Ascending aorta (tissue), 2 donors: ENCODE measurements around the gene DGCR2. TPM values are rescaled to one million over a fixed set of nuclear protein-coding genes. Genes with fewer than 3 reads are reported as not detected.
"Not testable (repeated sequence)": the region's sequence is repeated elsewhere in the genome, so short reads cannot be mapped to it uniquely, and the experiment has no call there.

ENCODE experiments used
- DNase-seq, 2 donors: peaks; one replicate each; pipeline ENCODE4 v3.0.0-alpha.2; 2019; ENCODE audit warnings: low spot score in 2 of 2
- H3K27ac ChIP-seq, 2 donors: fragments of 200-600 bp; sonication (generic); one replicate each; pipeline ENCODE4 v1.5.1; 2016 to 2017; ENCODE audit warnings: mild to moderate bottlenecking in 1 of 2
- H3K27me3 ChIP-seq: fragments of 200-600 bp; sonication (generic); one replicate; pipeline ENCODE4 v1.5.1; 2017
- H3K36me3 ChIP-seq, 2 donors: fragments of 200-600 bp; sonication (generic); one replicate each; pipeline ENCODE4 v1.5.1; 2016
- H3K4me1 ChIP-seq, 2 donors: fragments of 200-600 bp; sonication (generic); one replicate each; pipeline ENCODE4 v1.5.1; 2016 to 2017; ENCODE audit warnings: mild to moderate bottlenecking in 1 of 2
- H3K4me3 ChIP-seq, 2 donors: fragments of 200-600 bp; sonication (generic); one replicate each; pipeline ENCODE4 v1.5.1; 2016 to 2017; ENCODE audit warnings: mild to moderate bottlenecking in 1 of 2
- H3K9me3 ChIP-seq, 2 donors: fragments of 200-600 bp; sonication (generic); one replicate each; pipeline ENCODE4 v1.5.1; 2016
- CTCF ChIP-seq, 3 experiments: fragments of 200-600 bp in 2 of 3; fragments of 450-650 bp in 1 of 3; sonication (generic) in 2 of 3; IDR thresholded peaks; one replicate each; pipeline ENCODE4 v1.5.1; 2016 to 2019; ENCODE audit warnings: antibody characterized with exemption in 3 of 3, mild to moderate bottlenecking in 1 of 3, moderate library complexity in 1 of 3
- intact Hi-C: fragments of 100-400 bp; cut with DNase I; formaldehyde crosslinking; loops from one replicate; pipeline ENCODE4 v1.15.1; 2023
- total RNA-seq: library from RNA; depleted of rRNA; stranded (reverse); fragments of >200 nt; gene quantifications from one replicate; pipeline ENCODE4 v1.1.0, GENCODE V29; 2016

DGCR2 gene
- total RNA-seq, 1 donor from 2014 or later: 34.7 TPM

- peaks cover 55 to 78% of the 10 kb centered on the region in 2 donors for H3K36me3 ChIP-seq
- no peak overlapping the region for H3K27ac ChIP-seq
- no peaks in the 10 kb centered on the region for H3K9me3 ChIP-seq
- DNase-seq: no peak
- intact Hi-C loops: no loop called here
- no peaks in the 10 kb centered on the region for H3K4me1 ChIP-seq
- TF ChIP-seq CTCF (IDR thresholded peaks at IDR 0.05): no peak
- H3K4me3 ChIP-seq: no peak overlapping the region
- no peaks in the 10 kb centered on the region for H3K27me3 ChIP-seq
Observed at GRCh38 chr22:19057539-19057938, 64.7 kb downstream of the DGCR2 start.

- TF ChIP-seq CTCF (IDR thresholded peaks at IDR 0.05): no peak
- Histone ChIP-seq H3K36me3 (peaks cover 50 to 77% of the 10 kb centered on the region in 2 donors), H3K4me3 (no peak overlapping the region), H3K27me3 (no peaks in the 10 kb centered on the region), H3K27ac (no peak overlapping the region), H3K4me1 (no peaks in the 10 kb centered on the region), H3K9me3 (no peaks in the 10 kb centered on the region)
- peak in 1 of 2 donors; percentile 53 for DNase-seq
- intact Hi-C loops: no loop called here
Observed at GRCh38 chr22:19056951-19057401, 65.2 kb downstream of the DGCR2 start.

- Histone ChIP-seq H3K36me3 (peaks cover 45 to 72% of the 10 kb centered on the region in 2 donors), H3K4me1 (no peaks in the 10 kb centered on the region), H3K9me3 (no peaks in the 10 kb centered on the region), H3K27me3 (no peaks in the 10 kb centered on the region), H3K4me3 (no peak overlapping the region), H3K27ac (no peak overlapping the region)
- intact Hi-C loops: no loop called here
- peak in 1 of 2 donors; percentile 28 for DNase-seq
- no peak for TF ChIP-seq CTCF (IDR thresholded peaks at IDR 0.05)
Observed at GRCh38 chr22:19055801-19056200, 66.4 kb downstream of the DGCR2 start.

GRCh38 chr22:19052941-19053541, 69.2 kb downstream of the DGCR2 start:
- Histone ChIP-seq H3K27ac (no peak overlapping the region), H3K36me3 (peaks cover 41 to 62% of the 10 kb centered on the region in 2 donors), H3K27me3 (no peaks in the 10 kb centered on the region), H3K9me3 (no peaks in the 10 kb centered on the region), H3K4me3 (no peak overlapping the region), H3K4me1 (no peaks in the 10 kb centered on the region)
- TF ChIP-seq CTCF (IDR thresholded peaks at IDR 0.05): no peak
- DNase-seq: peak in 1 of 2 donors; percentile 18
- intact Hi-C loops: no loop called here

- intact Hi-C loops: no loop called here
- DNase-seq: no peak
Observed at GRCh38 chr22:19051381-19052072, 70.7 kb downstream of the DGCR2 start.

GRCh38 chr22:19050847-19051246, 71.4 kb downstream of the DGCR2 start:
- H3K4me1 ChIP-seq, DNase-seq, H3K27ac ChIP-seq, intact Hi-C loops, H3K27me3 ChIP-seq, H3K9me3 ChIP-seq, H3K4me3 ChIP-seq: not testable (repeated sequence)
- H3K36me3 ChIP-seq: peaks cover 50 to 63% of the 10 kb centered on the region in 2 donors

More at GRCh38 chr22:19051381-19052072, 70.7 kb downstream of the DGCR2 start:
- Histone ChIP-seq H3K27ac (no peak overlapping the region), H3K36me3 (peaks cover 49 to 63% of the 10 kb centered on the region in 2 donors), H3K9me3 (no peaks in the 10 kb centered on the region), H3K4me1 (no peaks in the 10 kb centered on the region), H3K27me3 (no peaks in the 10 kb centered on the region), H3K4me3 (no peak overlapping the region)
- TF ChIP-seq CTCF (IDR thresholded peaks at IDR 0.05): no peak
